HL-60 (cell line): ENCODE measurements around the gene NCDN.

ENCODE experiments used
- DNase-seq, 2 experiments: peaks; one replicate each; pipeline ENCODE4 v3.0.0-alpha.2; 2010 to 2020; ENCODE audit warnings: low read depth in 1 of 2, low spot score in 1 of 2
- H3K27ac ChIP-seq: fragments of 250-450 bp; sonication (Bioruptor Pico); replicated peaks from 2 replicates; pipeline ENCODE4 v1.5.1; 2020; ENCODE audit warnings: mild to moderate bottlenecking, moderate library complexity
- H3K27me3 ChIP-seq: fragments of 250-450 bp; sonication (Bioruptor Pico); 2 replicates; pipeline ENCODE4 v1.5.1; 2021; ENCODE audit warnings: mild to moderate bottlenecking, moderate library complexity; ENCODE audit not compliant: insufficient read depth, poor library complexity, severe bottlenecking
- H3K4me3 ChIP-seq: replicated peaks from 2 replicates; pipeline ENCODE4 v1.5.1; 2011; ENCODE audit warnings: mild to moderate bottlenecking, control low read depth, low read length; ENCODE audit not compliant: insufficient read depth
- CTCF ChIP-seq: IDR thresholded peaks from one replicate; pipeline ENCODE4 v1.5.1; 2011; ENCODE audit warnings: low read length, control low read depth, inconsistent platforms; ENCODE audit not compliant: insufficient read depth
- GABPA ChIP-seq: IDR thresholded peaks from 2 replicates; pipeline ENCODE4 v1.6.1; 2012; ENCODE audit warnings: low read depth
- POLR2AphosphoS5 ChIP-seq: IDR thresholded peaks from 2 replicates; pipeline ENCODE4 v1.6.1; 2012; ENCODE audit warnings: low read depth
- REST ChIP-seq: IDR thresholded peaks from 2 replicates; pipeline ENCODE4 v1.6.1; 2012; ENCODE audit warnings: low read depth; ENCODE audit not compliant: insufficient replicate concordance
- SPI1 ChIP-seq: IDR thresholded peaks from 2 replicates; pipeline ENCODE4 v1.6.1; 2012; ENCODE audit warnings: low read depth, mild to moderate bottlenecking, borderline replicate concordance

NCDN gene

GRCh38 chr1:35554266-35555211 lies 3.1 kb upstream of the NCDN start:
- H3K27me3 ChIP-seq, result no peaks in the 10 kb centered on the region
- H3K27ac ChIP-seq, result no peak overlapping the region
- no peak overlapping the region for H3K4me3 ChIP-seq
- TF ChIP-seq POLR2AphosphoS5 (no peak), CTCF (no peak), GABPA (no peak), SPI1 (no peak), REST (no peak)
- no peak for DNase-seq

GRCh38 chr1:35555212-35555584 lies 2.4 kb upstream of the NCDN start:
- no peak for TF ChIP-seq GABPA
- TF ChIP-seq REST, result no peak
- TF ChIP-seq POLR2AphosphoS5, result no peak
- TF ChIP-seq CTCF, result no peak
- no peak for TF ChIP-seq SPI1
- Histone ChIP-seq H3K4me3 (no peak overlapping the region), H3K27me3 (no peaks in the 10 kb centered on the region), H3K27ac (no peak overlapping the region)
- no peak for DNase-seq

GRCh38 chr1:35555601-35556477 lies 1.8 kb upstream of the NCDN start:
- DNase-seq, result peak in 1 of 2 experiments; percentile 40
- H3K4me3 ChIP-seq, result peak overlapping the region; percentile 93
- TF ChIP-seq CTCF (no peak), GABPA (no peak), REST (no peak), POLR2AphosphoS5 (no peak), SPI1 (no peak)
- H3K27ac ChIP-seq, result peak overlapping the region; percentile 94
- H3K27me3 ChIP-seq, result no peaks in the 10 kb centered on the region
